Upper lobe of left lung (tissue), 4 donors: ENCODE data around the gene TMCC3.

Experiments
- EP300 ChIP-seq, 4 donors: sonication (generic); formaldehyde crosslinking; IDR thresholded peaks; one replicate each; pipeline ENCODE4 v1.5.1; 2017; ENCODE audit warnings: antibody characterized with exemption in 4 of 4, control low read depth in 2 of 4
- POLR2A ChIP-seq, 4 donors: fragments of 450-650 bp; IDR thresholded peaks; one replicate each; pipeline ENCODE4 v1.5.1; 2016 to 2017; ENCODE audit warnings: antibody characterized with exemption in 4 of 4, mild to moderate bottlenecking in 2 of 4
- POLR2AphosphoS5 ChIP-seq, 2 donors: sonication (generic); formaldehyde crosslinking; IDR thresholded peaks; one replicate each; pipeline ENCODE4 v1.5.1; 2017; ENCODE audit warnings: antibody characterized with exemption in 2 of 2
- TF ChIP-seq, protein P1 (sequence below), 6 experiments: fragments of 450-650 bp in 4 of 6; fragments of 200-600 bp in 2 of 6; sonication (generic) in 2 of 6; IDR thresholded peaks; one replicate each; pipeline ENCODE4 v1.5.1; 2016 to 2019; ENCODE audit warnings: antibody characterized with exemption in 6 of 6

DNA sequence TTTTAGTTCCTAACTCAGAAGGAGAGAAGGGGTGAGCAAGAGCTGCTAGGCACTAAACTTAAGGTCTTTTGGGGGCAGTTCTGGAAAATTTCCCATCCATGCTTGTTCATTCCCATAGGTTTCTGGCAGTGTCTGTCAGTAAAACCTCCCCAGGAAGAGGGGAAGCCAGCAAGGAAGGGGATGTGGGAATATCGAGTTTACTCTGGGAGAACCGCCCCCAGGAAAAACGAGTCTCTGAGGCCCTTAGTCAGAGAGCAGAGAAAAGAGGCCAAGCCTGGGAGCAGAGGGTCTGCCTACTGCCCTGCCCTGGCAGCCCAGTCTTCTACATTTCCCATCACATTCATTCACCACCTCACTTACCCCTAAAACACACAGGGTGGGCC is 55.9 kb downstream of the TMCC3 start:
- TF ChIP-seq, protein P1, sequence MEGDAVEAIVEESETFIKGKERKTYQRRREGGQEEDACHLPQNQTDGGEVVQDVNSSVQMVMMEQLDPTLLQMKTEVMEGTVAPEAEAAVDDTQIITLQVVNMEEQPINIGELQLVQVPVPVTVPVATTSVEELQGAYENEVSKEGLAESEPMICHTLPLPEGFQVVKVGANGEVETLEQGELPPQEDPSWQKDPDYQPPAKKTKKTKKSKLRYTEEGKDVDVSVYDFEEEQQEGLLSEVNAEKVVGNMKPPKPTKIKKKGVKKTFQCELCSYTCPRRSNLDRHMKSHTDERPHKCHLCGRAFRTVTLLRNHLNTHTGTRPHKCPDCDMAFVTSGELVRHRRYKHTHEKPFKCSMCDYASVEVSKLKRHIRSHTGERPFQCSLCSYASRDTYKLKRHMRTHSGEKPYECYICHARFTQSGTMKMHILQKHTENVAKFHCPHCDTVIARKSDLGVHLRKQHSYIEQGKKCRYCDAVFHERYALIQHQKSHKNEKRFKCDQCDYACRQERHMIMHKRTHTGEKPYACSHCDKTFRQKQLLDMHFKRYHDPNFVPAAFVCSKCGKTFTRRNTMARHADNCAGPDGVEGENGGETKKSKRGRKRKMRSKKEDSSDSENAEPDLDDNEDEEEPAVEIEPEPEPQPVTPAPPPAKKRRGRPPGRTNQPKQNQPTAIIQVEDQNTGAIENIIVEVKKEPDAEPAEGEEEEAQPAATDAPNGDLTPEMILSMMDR (IDR thresholded peaks at IDR 0.05) = no peak
- no peak for TF ChIP-seq POLR2A (IDR thresholded peaks at IDR 0.05)
- no peak for TF ChIP-seq POLR2AphosphoS5 (IDR thresholded peaks at IDR 0.05)
- TF ChIP-seq EP300 (IDR thresholded peaks at IDR 0.05) = no peak
